Measurements from ENCODE around the gene ADARB1.

ADARB1 gene

DNA sequence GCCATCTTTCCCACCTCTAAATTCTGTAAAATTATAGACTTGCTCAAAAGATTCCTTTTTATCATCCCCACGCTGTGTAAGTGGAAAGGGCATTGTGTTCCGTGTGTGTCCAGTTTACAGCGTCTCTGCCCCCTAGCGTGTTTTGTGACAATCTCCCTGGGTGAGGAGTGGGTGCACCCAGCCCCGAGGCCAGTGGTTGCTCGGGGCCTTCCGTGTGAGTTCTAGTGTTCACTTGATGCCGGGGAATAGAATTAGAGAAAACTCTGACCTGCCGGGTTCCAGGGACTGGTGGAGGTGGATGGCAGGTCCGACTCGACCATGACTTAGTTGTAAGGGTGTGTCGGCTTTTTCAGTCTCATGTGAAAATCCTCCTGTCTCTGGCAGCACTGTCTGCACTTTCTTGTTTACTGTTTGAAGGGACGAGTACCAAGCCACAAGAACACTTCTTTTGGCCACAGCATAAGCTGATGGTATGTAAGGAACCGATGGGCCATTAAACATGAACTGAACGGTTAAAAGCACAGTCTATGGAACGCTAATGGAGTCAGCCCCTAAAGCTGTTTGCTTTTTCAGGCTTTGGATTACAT is 151.5 kb downstream of the ADARB1 start:
- TF ChIP-seq, protein P1, sequence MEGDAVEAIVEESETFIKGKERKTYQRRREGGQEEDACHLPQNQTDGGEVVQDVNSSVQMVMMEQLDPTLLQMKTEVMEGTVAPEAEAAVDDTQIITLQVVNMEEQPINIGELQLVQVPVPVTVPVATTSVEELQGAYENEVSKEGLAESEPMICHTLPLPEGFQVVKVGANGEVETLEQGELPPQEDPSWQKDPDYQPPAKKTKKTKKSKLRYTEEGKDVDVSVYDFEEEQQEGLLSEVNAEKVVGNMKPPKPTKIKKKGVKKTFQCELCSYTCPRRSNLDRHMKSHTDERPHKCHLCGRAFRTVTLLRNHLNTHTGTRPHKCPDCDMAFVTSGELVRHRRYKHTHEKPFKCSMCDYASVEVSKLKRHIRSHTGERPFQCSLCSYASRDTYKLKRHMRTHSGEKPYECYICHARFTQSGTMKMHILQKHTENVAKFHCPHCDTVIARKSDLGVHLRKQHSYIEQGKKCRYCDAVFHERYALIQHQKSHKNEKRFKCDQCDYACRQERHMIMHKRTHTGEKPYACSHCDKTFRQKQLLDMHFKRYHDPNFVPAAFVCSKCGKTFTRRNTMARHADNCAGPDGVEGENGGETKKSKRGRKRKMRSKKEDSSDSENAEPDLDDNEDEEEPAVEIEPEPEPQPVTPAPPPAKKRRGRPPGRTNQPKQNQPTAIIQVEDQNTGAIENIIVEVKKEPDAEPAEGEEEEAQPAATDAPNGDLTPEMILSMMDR (conservative IDR thresholded peaks at IDR 0.05; ENCODE audit: control insufficient read depth, insufficient read depth, low read depth, low read length), result no peak
- DNase-seq (ENCODE audit: low read depth), result no peak
- no peak overlapping the region for H3K4me3 ChIP-seq (ENCODE audit: control insufficient read depth, low read depth, low read length)

DNA sequence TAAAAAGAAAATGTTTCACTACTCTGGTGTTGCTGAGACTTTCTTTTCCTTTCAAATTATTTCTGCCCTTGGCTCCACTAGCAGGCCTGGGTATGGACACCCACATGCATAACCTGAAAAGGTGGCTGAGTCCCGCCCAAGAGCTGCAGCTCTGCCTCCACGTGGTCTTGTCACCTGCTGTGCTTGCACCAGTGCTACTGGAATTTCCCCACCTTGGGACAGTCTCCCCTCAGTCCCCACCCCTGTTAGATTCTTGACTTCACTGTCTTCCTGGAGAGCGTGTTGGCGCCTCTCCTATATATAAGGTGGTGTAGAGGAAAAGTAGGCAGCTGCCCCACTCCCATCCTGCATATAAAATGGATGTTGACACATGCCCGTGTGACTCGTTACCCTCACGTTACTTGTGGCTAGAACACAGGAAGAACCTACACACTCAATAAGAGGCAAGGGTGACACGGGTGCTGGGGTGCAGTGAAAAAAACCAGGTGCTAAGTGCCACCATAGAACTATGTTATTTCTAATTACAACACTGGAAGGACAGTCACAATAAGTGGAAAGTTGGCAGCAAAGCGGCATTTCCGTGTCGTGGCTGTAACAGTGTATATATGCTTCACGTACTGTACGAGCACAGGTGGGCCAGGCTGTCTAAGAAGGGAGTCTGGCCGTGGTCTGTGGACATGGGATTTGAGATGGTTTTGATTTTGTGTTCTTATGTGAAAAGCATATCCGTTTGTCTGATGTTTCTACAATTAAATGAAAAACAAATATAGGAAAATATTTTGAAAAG is 152.4 kb downstream of the ADARB1 start:
- TF ChIP-seq, protein P1 (conservative IDR thresholded peaks at IDR 0.05; ENCODE audit: control insufficient read depth, insufficient read depth, low read depth, low read length), result no peak
- DNase-seq (ENCODE audit: low read depth), result peak; percentile 37
- no peak overlapping the region for H3K4me3 ChIP-seq (ENCODE audit: control insufficient read depth, low read depth, low read length)

DNA sequence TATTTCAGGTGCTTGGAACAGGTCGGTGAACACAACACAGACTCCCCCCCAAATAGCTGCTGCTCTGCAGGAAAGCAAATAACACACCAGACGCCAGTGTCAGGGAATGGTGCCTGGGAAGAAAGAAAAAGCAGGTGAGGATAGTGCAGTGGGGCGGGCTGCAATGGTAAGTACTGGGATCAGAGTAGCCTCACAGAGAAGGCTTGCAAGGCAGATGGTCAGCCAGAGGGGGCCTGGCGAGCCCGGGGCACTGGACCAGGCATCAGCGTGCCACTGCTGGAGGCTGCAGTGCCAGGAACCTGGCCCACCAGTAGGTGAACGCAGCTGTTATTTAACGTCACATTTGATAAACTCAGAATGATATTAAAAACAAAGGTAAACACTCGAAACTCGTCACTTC is 153.4 kb downstream of the ADARB1 start:
- H3K4me3 ChIP-seq (ENCODE audit: control insufficient read depth, low read depth, low read length), result no peak overlapping the region
- TF ChIP-seq, protein P1 (conservative IDR thresholded peaks at IDR 0.05; ENCODE audit: control insufficient read depth, insufficient read depth, low read depth, low read length), result no peak
- no peak for DNase-seq (ENCODE audit: low read depth)

DNA sequence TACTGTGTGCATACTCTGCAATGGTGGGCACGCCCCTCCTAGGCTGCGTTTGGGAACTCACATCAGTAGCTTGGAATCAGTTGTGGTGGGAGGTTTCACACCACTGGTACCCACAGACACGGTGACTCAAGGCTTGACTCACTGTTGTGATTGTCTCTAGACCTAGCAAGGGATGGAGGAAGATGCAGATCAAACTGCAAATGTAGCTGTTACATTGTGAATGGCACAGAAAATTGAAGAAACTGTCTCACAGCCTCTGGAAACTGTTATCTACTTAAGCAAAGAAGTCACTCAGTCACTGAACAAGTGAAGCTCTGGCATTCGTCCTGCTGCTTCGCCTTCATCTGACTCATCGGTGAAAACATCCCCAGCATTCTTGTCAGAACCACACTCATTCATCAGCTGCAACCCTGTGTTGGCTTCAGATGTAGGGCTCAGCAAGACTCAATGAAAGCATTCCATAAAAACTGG is 153.8 kb downstream of the ADARB1 start:
- DNase-seq (ENCODE audit: low read depth), result peak; percentile 97
- TF ChIP-seq, protein P1 (conservative IDR thresholded peaks at IDR 0.05; ENCODE audit: control insufficient read depth, insufficient read depth, low read depth, low read length), result no peak
- no peak overlapping the region for H3K4me3 ChIP-seq (ENCODE audit: control insufficient read depth, low read depth, low read length)

DNA sequence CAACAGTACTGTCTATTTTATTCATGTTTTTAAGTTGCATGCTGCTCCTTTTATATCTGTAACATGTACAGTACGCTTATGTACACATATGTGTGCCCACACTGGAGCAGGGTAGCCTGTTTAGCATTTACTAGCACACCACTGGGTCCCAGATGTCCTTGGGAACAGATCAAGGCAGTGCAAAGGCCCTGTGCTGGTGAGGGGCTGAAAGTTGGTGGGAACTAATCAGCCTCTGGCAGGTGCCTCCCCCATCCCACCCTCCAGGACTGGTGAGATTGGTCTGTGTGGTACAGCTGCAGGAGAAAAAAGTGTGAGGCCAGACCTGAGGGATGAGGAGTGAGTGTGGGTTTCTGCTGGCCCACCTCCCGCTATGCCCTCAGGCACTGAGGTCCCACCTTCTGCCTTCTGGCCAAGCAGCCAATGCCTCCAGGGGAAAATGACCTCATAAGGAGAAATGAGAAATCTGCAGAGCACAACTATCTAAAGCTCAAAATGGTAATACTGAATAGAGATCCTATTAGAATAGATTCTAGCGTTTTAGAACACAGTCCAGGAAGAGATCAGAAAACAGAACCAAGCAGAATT is 154.4 kb downstream of the ADARB1 start:
- no peak overlapping the region for H3K4me3 ChIP-seq (ENCODE audit: control insufficient read depth, low read depth, low read length)
- no peak for DNase-seq (ENCODE audit: low read depth)
- TF ChIP-seq, protein P1 (conservative IDR thresholded peaks at IDR 0.05; ENCODE audit: control insufficient read depth, insufficient read depth, low read depth, low read length), result no peak

DNA sequence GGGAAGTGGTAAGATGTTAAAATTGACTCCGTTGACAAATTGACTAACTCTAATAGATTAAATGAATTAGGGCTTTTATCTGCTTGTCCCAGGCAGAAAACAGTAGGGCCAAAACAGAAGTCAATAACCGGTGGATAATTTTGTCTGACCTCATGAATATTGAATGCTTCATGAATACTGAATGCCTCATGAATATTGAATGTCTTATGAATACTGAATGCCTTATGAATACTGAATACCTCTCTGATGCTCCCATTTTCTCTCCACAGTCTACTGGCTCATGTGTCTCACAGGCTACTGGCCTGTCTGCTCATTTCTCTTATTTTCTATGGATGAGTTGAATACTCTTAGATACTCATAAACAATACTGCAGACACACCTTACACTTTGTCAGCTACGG is 157.3 kb downstream of the ADARB1 start:
- TF ChIP-seq, protein P1 (conservative IDR thresholded peaks at IDR 0.05; ENCODE audit: control insufficient read depth, insufficient read depth, low read depth, low read length), result no peak
- H3K4me3 ChIP-seq (ENCODE audit: control insufficient read depth, low read depth, low read length), result no peak overlapping the region
- DNase-seq (ENCODE audit: low read depth), result no peak
